NCI-H1105 treated with DMSO at 0.1 percent for 48 hours (cell line): Measurements from ENCODE around the gene NIPAL4.

Experiments used
- DNase-seq: peaks from one replicate; lab custom pipeline; 2025; lab: John Stamatoyannopoulos, UW

The NIPAL4 gene

DNA sequence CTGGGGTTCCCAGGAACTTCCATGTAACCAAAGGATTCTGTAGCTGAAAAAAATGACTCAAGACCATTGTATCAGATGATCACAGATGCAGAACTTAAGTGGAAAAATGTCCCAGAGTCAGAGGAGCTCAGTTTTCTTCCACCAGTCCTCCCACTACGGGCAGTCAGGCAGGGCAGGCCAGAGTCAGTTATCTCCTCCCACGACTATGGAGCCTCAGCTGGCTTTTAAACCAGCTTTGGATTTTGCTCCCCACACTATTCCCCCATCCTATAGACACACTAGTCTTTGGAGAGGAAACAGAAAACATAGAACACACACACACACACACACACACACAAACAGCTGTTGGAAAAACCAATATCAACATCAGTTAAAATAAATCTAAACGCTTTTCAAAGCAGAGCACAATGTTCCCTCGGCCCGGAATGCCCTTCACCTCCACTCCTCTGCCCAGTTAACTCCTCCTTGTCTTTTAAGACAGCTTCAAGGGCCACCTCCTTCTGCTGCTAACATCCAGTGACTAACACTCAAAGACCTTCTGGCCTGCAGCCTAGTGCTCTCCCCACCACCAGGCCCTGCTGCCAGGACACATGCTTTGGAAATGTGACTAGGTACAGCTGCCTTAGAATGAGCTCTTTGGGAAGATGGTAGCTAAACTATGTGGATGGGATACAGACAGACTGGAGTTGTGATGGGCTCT is 56.8 kb downstream of the NIPAL4 start:
- DNase-seq = no peak

DNA sequence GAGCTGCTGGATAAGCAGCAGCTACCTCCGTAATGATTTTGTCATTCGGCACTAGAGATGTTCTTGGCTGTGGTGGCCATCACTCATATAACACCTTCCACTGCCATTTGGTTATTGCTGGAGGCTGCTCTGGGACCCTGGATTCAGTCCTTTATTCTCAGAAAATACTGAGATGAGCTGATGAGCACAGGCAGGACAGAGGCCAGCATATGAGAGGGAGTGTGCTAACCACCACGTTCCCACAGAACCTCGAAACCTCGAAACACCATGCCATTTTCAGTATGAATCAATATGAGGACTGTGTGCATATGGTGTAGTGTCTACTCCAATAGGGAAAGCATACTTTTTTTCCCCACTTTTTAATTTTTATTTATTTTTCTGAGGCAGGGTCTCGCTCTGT is 59.0 kb downstream of the NIPAL4 start:
- no peak for DNase-seq

DNA sequence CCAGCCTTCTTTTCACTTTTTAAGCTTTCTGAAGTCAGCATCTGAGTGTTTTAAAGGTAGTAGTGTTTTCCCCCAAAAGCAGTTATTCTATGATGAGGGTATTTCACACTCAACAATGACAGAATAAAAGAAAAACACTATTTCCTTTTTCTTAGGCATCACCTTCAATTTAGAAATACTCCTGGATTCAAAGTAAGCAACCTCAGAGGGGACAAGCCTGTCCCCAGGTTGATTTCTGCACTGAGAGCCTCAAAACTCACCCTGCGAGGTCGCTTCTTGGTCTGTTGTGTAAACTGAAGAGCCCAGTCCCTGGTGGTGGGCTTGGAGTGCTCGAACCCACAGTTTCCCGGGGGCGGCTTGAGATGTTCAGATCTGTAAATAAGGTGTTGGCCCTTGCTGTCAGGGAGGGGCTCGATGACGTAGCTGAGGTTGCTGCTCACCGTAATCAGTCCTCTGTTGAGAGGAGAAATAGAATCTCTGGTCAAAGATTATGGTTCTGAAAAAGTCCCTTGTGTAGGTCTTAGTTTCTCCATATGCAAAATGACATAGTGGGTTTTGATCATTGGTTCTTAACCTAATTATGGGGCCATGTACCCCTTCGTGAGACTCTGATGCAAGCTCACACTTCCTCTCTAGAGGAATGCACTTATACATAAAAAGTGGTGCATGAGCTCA is 59.7 kb downstream of the NIPAL4 start:
- no peak for DNase-seq

DNA sequence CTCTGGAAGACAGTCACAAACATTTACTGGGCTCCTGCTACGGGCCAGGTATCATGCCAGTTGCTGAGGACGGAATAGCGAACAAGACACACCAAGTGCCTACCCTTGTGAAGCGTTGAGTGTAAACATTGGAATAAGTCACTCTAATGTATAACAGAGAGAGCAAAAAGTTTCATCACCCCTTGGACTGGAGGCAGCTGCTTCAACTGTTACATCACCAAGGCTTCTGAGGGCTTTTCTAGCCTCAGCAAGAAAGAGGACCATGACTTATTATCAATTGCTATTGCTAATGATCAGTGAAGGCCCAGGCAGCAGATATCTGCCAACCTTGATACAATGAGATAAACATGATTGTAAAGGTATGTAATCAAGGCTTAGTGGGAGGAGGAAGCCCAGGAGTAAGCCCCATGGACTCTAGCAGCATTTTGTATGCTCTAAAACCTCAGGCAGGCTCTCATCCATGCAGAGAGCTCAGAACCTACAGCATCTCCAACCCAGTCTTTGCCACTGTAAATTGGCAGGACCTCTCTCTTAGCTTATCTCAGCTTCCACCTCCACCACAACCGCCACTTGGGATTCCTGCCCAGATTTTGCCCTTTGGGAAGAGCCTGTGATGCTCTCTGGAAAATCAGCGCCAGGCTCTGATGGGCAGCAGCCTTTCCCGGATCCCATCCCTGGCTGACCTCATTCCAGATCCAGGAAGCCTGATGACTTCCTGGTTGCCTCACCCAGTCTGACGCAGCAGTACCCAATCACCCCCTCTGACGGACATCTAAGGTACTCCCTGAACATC is 61.1 kb downstream of the NIPAL4 start:
- DNase-seq = no peak

DNA sequence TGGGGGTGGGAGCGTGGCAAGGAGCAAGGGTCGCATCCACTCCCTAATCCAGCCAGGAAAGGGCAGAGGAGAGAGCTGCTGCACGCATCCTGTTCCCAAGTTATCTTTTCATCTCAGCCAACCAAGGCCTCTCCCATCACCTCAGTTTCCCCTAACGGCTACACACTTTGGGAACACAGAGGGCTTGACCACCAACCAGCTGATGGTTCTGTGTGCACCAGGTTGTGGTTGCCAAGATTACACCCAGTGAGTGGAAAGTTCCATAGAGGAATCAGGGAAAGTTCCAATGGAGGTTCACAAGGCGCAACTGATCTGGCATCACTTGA is 61.7 kb downstream of the NIPAL4 start:
- DNase-seq = no peak

DNA sequence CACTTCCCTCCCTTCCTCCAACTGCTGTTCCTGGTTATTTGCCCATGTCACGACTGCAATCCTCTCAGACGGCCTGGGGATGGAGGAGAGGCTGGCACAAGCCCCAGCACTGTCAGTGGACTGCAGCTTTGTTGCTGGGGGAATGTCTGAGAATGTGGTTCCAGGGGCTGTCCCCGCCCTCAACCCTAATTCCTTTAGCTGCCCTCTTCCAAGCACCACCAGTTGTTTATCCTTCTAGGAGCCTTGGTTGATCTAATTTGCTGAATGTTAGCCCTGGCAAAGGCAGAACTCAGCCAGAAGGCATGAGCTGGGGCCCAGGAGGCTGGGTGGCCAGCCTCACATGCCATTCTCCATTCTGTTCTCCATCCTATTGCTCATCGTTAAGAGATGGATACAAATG is 64.0 kb downstream of the NIPAL4 start:
- no peak for DNase-seq
